Stimulated activated CD8-positive, alpha-beta memory T cell treated with anti-CD3 and anti-CD28 coated beads, Interleukin-4, amount 100 ng/mL, for 48 hours (primary cell): ENCODE results near the gene KIF15.

Experiments
- DNase-seq: peaks from one replicate; pipeline ENCODE4 v3.0.0-alpha.2; 2020

The KIF15 gene

DNA sequence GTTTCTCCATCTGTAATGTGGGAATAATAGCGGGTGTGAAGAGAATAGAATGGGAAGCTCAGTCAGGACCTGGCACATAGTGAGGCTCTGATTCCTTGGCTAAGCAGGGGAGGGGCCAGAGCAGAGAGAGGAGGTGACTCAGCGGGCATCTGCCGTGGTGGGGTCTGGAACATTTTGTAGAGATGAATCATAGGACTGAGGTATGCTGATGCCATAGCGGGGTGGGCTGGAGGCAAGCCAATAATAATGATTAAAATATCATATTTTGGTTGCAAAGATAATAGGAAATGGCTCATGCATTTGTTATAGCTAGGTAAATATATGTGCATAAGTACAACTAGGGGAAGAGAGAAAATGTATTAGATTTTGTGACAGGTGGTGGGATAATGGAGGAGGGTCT, 124.0 kb downstream of the KIF15 start:
- DNase-seq = no peak

DNA sequence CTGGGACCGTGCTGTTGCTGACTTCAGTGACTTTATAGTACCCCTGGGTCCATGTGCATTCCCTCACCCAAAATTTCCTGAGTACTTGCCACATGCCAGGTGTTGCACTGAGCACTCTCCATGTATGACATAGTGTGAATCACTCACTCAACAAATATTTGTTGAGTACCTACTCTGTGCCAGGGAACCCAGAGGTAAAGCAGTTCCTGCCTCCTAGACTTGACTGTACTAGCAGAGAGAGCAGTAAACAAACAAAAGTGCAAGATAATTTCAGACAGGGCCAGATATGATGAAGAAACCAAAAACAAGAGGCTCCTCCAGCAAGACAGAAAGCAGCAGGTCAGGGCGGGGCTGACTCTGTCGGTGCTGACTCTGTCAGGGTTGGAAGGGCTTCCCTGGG, 125.0 kb downstream of the KIF15 start:
- no peak for DNase-seq

DNA sequence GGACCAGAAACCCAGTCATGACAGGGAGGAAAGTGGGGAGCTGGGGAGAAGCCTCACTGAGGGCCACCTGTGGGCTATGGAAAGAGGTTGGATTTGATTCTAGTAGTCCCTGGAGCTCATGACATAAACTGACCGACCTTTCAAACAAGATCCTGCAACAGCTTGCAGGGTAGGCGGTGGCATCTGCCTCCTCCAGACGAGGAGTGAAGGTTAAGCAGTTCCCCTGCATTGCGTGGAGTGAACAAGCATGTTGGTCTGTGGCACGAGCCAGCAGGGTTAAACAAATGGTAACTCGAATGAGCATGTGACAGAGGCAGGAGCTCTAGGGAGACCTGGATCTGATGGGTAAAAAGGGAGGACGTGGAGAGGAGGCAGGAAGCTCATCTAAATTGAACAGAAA, 125.5 kb downstream of the KIF15 start:
- no peak for DNase-seq

DNA sequence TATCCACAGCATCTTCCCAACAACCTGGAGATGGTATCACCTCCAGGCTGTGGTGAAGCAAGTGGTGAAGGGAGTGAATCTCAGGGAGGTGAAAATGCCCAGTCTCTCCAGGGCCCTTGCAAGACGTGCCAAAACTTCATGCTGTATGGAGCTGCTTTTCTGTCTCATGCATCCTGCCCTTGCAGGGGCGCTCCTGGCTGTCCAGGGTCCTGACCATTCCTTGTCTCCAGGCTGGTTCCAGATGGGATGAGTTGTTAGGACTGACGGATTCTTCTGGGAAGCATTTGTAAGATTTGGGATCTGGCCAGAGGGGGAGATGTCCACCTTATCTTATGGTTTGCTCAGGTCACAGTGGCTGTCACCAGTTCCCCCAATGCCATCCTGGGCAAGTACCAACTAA, 128.7 kb downstream of the KIF15 start:
- DNase-seq = no peak

DNA sequence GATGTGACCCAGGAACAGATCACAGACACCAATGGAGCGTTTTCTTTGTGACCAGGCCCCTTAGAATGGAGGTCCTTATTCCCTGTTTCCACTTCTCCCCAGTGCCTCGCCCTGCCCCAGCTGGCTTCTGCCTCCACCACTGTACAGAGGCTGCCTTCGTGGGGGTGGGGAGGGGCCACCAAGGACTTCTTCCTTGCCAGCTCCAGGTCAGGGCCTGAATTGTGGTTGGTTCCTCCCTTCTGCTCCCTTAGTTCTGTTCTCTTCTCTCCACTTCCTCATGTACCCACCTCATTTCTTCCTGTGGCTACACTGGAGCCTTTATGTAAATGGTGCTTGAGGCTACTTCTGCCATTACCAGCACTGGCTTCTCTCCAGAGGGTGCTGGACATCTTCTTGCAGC, 129.3 kb downstream of the KIF15 start:
- no peak for DNase-seq

DNA sequence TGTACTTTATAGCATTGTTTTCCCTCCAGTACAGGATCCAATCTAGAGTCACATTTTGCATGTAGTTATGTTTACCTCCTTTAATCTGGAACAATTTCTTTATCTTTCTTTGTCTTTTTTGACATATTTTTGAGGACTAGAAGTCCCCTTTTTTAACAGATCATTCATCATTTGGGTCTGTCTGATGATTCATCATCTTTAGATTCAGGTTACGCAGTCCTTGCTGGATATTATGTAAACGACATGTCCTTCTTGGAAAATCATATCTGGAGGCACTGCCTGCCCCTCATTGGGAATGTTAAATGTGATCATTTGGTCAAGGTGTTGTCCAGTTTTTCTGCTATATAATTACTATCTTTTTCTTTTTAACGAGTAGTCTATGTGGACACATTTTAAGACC, 131.1 kb downstream of the KIF15 start:
- no peak for DNase-seq

DNA sequence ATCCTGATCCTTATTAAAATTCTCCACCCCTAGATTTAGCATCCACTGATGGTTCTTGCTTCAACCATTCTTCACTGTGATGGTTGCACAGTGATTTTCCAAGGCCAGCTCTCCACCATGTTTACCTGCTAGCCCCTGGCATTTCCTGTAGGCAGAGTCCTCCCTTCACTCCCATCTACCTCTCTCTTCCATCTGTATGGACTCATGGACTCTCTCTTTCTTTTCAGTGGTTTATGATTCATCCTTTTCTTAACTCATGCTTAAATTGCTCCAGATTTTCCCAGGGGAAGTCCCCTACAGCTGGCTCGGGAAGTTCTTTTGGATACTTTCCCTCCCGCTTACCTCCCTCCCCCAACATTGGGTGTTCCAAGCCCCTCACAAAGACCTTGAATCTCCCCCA, 131.5 kb downstream of the KIF15 start:
- DNase-seq = no peak

DNA sequence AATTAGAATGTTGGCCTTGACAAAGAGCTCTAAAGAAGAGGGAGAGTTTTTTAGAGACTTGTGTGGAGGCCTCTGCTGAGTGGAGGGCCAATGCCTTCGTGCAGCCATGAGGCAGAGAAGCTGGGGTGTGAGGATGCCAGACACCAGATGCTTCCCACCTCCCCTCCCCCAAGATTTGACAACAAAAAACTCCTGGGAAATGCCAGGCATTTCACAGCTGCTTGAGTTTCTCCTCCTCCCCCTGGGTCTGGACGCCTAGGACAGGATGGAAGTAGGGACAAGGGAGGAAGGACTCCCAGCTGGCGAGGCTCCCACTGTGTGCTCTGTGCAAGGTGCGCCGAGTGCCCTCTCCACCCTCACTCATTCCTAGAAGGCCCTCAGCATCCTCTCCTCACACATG, 132.9 kb downstream of the KIF15 start:
- DNase-seq = no peak

DNA sequence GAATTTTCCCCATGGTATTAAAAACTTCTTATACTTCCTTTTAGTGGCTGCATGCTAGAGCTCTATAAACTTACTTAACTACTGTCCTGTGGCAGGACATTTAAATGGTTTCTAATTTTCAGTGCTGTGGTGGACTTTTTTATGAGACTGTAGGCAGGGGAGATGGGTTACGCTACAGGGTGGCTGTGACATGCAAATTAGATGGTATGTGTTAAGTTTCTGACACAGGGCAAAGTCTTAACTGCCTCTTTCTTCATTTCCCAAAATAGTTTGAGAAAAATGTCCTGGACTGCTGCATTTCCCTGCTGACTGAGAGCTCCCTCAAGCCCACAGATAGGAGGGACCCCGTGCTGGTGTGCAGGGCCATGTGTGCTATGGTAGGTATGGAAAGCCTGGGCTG, 134.8 kb downstream of the KIF15 start:
- DNase-seq = no peak

DNA sequence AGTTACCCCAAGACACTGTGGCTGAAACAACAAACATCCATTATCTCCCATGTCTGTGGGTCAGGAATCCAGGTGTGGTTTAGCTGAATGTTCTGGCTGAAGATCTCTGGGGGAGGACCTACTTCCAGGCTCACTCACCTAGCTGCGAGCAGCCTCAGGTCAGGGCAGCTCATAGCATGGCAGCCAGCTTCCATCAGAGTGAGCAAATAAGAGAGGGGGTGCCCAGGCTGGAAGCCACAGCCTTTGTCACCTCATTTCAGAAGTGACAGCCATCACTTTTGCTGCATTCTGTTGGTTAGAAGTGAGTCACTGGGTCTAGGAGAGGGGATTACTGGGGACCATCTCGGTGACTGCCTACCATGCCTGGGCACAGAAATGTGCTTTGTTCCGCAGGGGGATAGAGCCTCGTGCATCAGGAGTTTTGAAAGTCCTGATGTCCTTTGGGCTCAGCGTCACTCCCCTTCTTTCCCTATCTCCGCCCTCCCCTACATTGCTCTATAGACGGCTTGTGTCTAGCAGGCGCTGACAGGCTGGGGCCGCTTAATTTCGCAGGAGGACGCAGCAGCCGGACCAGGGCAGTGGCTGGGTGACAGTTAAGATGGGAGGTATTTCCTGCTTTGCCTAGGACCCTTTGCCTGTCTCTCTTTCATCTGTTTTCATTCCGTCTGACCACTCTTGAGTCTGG, 138.2 kb downstream of the KIF15 start:
- DNase-seq = no peak

DNA sequence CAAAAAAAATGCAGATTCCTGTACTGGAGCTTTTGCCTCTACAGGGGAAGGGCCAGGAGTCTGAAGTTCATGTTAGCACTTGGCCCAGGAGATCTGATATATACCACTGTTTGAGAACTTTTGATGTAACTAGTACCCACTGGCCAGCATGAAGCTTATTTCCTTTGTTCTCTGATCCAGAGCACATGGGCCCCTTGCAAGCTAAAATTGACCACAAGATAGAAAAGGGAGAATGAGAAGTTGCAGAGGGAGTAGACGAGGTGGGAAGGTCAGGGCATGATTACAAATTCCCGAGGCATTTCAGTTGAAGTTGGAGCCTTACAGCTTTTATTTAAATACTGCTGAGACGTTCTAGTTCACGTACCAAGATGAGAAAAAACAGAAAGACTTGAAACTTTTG, 141.0 kb downstream of the KIF15 start:
- no peak for DNase-seq
